HG02759 (cell line): ENCODE data around the gene VEGFB.
A peak's percentile ranks its signal among the peaks of the same experiment; 100 is the strongest.

Source experiments
- ATAC-seq: cut with Tn5 transposase; IDR thresholded peaks from one replicate; pipeline ENCODE4 v1.9.1; 2021; ENCODE audit warnings: mild to moderate bottlenecking, moderate library complexity; ENCODE audit not compliant: unreplicated experiment

The VEGFB gene

DNA sequence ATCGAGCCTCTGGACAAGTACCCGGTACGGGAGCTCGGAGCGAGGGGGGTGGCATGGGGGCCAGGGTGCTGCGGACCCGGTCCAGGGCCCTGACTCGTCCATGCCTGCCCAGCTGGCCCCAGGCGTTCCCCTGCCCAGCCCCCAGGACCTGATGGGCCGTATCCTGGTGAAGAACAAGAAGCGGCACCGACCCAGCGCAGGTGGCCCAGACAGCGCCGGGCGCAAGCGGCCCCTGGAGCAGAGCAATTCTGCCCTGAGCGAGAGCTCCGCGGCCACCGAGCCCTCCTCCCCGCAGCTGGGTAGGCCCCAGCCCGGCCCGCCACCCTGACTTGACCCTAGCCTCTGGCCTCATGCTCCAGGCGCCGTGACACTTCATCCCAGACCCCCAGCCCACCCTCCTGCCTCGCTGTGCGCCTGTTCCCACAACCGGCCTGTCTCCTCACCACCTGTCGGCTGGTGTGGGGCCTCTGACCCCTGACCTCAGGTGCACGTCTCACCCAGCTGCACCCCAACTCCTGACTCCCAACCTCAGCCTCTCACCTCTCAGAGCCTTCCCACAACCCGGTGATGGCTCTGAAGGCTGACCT lies 24.7 kb downstream of the VEGFB start:
- ATAC-seq = no peak

DNA sequence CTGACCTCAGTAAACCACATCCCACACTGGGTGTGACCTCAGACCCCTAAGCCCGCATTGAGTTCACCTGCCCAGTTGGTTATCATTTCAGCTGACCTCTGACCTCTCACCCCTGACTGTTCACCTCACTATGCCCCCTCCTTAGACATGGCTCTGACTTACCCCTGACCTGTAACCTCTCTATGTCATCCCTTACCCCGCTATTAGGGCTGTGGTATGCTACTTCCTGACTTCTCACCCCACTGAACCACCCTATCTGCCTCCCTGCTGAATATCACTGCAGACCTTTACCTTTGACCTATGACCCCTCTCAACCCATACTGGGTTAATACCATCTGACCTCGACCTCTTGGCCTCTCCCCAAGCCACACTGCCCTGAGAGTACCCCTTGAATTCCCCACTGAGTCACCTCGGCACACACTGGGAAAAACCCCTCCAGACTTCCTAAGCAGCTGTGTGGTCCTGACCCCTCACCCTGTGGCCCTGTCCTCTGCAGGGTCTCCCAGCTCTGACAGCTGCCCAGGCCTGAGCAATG lies 25.2 kb downstream of the VEGFB start:
- ATAC-seq = no peak

DNA sequence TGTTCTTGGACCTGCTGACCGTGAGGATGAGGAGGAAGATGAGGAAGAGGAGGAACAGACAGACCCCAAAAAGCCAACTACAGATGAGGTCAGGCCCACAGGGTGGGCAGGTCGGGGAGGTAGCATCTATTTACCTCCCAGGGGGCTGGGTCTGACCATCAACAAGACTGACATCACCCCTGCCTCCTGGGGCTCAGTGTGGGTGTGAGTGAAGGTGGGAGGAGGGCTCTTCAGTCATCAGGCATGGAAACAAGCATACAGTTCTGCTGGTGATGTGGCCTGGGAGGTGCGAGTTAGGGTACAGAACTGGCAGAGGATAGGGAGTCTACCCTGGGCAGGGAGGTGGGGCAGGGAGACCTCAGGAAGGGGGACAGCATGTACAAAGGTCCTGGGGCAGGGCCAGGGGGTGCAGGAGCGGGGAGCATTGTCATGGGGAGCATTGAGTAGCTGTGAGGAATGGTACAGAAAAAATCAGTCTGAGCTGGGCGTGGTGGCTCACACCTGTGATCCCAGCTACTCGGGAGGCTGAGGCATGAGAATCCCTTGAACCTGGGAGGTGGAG lies 25.8 kb downstream of the VEGFB start:
- ATAC-seq = no peak

DNA sequence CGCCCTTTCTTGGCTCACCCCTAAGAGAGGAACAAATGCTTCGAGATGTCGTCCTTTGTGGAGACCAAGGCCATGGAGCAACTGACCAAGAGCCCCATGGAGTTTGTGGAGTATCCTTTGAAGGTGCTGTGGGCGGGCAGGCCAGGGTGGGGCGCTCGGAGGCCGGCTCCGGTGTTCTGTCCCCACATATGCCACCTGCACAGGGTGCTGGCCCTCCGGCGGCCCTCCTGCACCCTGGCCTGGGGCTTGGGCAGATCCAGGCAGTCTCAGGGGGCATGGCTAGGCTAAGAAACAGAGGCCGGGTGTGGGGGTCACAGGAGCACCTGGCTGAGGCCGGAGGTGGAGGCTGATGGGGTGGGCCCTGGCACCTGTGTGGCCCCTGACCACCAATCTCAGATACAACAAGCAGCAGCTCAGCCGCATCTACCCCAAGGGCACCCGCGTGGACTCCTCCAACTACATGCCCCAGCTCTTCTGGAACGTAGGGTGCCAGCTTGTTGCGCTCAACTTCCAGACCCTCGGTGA lies 27.2 kb downstream of the VEGFB start:
- no peak for ATAC-seq

DNA sequence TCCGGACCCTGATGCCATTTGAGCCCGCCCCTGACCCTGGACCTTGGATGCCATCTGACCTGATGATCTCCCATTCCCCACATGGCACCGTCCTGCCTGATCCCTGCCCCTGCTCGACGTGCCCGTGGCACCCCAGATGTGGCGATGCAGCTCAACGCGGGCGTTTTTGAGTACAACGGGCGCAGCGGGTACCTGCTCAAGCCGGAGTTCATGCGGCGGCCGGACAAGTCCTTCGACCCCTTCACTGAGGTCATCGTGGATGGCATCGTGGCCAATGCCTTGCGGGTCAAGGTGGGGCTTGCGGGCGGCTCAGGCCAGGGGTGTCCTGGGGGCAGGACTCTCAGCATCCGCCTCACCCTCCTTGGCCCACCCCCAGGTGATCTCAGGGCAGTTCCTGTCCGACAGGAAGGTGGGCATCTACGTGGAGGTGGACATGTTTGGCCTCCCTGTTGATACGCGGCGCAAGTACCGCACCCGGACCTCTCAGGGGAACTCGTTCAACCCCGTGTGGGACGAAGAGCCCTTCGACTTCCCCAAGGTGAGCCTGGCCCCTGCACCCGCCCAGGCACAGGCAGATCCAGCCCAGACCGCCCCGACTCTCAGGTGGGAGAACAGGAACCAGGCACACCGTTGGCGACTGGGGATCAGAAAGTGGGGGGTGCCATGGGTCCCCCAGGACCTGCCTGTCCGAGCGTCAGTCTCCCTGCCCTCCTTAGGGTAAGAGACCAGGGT lies 28.1 kb downstream of the VEGFB start:
- ATAC-seq = no peak

DNA sequence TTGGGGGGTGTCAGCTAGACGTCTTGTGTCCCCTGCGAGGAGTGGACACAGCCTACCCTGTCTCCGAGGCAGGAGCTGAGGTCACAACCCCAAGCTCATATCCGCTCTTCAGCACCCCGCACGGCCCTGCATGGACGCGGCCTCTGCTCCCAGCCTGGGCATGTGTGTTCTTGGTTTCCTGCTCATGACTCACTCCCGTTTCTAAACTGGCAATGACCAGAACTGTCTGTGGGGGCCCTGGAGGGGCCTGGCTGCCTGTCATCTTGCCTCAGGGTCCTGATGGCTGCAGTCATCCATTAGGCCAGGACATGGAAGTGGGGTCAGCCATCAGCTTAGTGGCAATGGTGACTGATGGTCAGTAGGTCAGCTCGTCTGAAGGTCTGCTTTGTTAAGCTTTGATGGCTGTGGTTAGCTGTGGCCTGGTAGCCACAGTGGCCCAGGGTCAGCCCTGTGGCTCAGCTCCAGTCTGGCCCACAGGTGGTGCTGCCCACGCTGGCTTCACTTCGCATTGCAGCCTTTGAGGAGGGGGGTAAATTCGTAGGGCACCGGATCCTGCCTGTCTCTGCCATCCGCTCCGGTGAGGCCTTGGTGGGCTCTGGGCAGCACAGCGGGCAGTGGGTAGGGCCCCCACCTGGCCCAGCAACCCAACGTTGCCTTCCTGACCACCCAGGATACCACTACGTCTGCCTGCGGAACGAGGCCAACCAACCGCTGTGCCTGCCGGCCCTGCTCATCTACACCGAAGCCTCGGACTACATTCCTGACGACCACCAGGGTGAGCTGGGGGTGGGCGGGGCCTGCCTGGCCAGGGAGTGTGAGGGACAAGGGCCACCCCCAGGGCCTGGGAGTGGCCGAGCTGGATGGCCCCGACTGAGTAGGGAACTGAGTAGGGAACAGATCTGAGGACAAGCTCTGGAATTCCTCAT lies 28.9 kb downstream of the VEGFB start:
- ATAC-seq = no peak

DNA sequence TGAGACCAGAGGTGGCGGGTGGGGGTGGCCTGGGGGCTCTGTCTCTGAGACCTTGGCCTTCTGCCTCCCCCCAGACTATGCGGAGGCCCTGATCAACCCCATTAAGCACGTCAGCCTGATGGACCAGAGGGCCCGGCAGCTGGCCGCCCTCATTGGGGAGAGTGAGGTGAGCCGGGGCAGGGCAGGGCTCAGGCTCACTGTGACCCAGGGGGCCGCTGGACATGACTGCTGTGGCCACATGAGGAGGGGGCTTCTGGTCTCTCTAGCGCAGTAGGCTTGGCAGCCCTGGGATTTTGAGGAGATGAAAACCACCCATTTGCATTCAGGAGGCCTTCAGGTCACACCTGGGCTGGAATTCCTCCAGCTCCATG lies 29.5 kb downstream of the VEGFB start:
- ATAC-seq = no peak

DNA sequence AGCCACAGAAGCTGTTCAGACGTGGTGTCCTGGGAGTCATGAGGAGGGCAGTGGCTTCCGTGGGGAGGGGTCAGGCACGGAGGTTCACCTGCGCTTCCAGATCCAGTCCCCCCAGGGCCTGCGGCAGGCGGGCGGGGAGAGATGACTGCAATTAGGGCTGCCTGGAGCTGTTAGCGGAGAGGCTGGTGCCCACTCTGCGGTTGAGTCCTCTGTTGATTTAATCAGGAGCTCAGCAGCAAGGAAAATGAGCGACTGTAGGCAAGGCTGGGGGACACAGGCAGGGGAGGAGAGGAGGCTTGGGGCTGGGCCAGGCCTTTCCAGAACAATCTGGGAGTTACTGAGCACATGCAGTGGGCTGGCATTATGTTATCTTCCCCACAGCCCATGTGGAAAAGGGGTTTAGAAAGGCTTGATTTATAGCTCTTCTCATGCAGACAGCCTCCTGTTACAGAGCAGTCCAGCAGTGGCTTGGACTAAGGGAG lies 30.0 kb downstream of the VEGFB start:
- ATAC-seq = no peak

DNA sequence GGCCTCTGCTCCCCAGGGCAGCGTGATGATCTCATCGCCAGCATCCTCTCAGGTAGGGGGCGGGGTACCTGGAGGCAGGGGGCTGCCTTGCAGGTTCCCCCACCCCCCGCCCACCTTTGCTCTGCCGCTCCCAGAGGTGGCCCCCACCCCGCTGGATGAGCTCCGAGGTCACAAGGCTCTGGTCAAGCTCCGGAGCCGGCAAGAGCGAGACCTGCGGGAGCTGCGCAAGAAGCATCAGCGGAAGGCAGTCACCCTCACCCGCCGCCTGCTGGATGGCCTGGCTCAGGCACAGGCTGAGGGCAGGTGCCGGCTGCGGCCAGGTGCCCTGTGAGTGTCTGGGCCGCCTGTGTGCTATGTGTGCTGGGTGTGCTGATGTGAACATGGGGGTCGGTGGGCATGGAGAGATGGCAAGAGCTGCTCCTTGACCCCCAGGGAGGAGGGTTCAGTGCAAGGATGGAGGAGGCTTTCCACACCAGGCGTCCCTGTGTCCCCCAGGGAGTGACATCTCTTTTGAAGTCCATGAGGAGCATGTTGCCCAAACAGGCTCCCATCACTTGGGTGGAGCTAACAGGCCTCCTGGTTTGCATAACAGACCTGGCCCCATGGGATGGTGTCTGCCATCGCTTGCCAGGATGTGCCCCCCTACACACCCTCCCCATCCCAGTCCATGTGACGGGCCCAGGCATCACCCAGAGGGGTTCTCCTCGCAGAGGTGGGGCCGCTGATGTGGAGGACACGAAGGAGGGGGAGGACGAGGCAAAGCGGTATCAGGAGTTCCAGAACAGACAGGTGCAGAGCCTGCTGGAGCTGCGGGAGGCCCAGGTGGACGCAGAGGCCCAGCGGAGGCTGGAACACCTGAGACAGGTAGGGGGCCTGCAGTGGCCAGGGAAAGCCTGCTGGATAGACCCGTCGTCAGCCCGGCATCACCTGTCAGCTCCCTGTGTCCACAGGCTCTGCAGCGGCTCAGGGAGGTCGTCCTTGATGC lies 31.1 kb downstream of the VEGFB start:
- no peak for ATAC-seq

DNA sequence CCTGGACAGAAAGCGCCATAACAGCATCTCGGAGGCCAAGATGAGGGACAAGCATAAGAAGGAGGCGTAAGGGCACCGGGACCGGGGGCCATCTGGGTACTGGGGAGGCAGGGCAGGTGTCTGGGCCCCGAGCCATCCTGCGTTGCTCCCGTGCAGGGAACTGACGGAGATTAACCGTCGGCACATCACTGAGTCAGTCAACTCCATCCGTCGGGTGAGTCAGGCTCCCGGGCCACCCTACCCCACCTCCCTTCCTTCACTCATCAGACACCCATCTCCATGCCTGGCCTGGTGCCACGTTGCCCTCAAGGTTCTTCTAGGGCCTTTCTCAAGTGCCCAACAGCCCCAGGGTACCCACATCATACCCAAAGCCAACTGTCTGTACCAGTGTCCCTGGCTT lies 32.0 kb downstream of the VEGFB start:
- no peak for ATAC-seq

DNA sequence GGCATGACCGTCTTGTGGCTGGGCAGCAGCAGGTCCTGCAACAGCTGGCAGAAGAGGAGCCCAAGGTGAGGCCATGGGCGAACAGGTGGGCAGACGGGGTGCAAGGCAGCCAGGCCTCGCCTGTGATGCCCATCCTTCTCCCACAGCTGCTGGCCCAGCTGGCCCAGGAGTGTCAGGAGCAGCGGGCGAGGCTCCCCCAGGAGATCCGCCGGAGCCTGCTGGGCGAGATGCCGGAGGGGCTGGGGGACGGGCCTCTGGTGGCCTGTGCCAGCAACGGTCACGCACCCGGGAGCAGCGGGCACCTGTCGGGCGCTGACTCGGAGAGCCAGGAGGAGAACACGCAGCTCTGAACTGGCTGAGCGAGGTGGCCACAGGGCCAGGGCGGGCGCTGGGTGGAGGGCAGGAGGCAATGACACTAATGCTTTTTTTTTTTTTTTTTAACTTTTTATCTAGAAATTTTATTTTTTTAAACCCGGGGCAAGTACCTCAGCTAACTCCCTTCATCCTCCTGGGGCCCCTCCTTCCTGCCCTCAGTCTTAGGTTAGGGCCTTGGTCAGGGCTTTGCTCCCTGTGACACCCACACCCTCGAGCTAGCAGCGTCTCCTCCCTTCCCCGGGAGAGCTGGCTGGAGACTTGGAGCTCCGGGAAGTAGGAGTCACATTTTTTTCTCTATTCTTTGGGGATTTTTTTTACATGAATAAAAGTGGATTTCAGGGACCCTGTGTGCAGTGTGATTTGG lies 33.0 kb downstream of the VEGFB start:
- no peak for ATAC-seq

DNA sequence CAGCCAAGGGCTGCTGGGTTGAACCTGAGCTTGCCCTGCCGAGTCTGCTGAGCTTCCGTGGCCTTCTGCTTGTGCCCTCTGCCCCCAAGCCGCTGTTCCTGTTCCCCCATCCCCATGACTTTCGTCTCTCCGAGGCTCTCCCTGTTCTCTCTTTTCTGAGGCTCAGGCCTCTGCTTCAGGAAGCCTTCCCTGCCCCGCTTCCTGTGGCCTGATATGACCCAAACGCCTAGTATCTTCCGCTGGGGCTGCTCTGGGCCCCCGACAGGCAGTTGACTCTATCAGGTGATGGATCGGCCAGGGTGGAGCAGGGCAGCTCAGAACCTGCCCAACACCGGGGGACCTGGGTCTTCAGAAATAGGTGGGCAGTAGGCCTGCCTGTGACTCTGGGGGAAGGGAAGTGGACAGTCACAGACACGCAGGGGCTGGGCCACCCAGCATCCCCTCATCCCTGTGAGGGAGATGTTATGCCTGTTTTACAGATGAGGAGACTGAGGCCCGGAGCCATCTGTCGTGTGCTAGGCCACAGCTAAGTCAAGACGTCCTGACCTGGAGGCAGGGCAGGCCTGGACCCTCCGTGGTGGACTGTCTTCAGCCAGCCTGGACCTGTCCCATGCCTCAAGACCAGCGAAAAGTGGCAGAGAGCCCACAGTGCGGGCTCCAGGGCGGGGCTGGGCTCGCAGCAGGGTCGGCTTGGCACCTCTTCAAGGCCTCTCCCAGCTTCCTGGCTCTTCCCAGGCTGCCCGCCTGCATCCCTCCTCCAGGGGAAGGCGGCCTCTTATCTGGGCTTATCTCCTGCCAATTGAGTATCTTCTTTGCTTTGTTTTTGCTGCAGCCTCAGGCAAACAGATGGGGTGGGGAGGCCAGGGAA lies 33.9 kb downstream of the VEGFB start:
- no peak for ATAC-seq

DNA sequence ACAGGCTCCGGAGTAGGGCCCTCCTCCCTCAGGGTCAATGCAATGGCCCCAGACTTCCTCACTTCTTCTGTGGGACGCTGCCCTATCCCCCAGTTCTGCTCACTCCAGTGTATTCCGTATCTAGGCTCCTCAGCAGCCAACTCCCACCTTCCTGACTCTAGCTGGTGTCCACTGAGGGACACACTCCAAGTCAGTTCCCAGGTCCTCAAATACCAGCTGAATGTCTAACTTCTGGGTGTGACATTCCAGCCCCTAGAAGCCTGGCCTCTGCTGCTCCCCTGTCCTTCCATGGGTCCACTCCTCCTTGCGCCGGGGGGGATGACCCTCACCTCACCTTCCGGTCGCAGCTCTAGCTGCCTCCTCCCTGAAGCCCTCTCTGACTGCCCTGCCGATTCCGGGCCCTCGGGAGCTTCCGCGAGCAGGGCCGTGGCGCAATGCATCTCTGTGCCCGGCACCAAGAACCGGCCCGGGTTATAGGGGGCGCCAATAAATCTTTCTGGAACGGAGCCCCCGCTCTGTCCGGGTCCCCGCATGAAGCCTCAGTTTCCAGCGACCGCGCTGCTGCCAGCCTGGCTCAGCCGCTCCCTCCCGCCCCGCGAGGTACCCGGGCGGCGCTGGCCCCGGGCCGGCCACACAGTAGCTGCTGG lies 34.6 kb downstream of the VEGFB start:
- peak; percentile 13 for ATAC-seq

DNA sequence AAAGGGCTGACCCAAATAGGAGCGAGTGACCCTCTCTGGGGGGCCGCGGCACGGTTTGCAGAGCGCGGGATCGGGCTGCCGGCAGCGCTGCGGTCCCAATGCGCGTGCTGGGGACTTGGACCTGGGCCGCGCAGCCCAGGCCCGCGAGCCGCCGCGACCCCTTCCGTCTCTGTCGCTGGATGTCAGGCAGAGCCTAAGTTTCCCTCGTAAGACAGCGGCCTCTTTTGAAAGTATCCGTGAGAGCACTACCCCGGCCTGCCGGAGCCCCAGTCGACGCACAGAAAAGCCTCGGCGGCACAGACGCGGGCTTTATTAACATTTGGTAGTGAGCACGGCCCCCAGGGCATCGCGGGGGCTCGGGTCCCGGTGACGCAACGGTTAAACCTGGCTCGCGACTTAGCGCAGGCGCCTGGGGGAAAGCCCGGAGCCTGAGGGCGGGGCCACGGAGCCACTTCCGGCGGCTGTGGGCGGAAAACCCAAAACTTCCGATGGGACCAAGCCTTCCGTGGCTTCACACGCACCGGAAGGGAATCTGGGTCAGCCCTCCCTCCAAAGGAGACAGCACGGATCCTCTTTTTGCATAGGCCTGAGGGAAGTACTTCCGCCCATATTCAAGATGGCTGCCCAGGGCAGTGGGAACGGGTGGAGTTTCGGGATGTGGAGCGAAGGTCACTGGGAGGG lies 35.3 kb downstream of the VEGFB start:
- ATAC-seq = peak; percentile 72

DNA sequence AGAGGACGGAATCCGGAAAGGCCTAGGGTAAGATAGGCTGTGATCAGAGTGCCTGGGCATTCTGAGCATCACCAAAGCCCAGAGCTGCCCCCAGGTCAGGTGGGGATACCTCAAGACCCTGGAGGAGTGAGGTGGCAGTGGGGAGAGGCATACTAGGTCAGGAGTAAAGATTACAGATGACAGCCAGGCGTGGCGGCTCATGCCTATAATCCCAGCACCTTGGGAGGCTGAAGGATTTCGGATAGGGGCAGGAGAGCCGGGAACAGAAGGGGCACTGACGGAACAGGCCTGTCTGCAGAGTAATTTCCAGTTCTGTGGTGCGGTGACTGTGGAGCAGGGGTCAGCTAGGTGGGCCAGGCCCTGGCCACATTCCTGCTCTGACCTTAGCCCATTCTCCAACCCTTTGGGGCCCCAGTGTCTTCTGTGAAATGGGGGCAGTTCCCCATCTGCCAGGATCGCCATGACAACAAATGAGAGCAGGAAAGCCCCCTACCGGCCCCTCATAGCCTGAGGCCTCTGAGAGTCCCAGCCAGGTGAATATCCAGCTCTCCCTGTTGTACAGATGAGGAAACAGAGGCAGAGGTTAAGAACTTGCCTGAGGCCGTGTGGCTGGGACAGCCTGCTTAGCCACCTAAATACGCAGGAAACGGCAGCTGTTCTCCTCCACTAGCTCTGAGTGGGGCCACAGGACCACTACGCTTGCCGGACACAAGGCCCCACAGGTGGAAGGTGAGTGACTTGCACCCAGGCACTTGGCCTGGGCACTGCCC lies 40.8 kb downstream of the VEGFB start:
- no peak for ATAC-seq

DNA sequence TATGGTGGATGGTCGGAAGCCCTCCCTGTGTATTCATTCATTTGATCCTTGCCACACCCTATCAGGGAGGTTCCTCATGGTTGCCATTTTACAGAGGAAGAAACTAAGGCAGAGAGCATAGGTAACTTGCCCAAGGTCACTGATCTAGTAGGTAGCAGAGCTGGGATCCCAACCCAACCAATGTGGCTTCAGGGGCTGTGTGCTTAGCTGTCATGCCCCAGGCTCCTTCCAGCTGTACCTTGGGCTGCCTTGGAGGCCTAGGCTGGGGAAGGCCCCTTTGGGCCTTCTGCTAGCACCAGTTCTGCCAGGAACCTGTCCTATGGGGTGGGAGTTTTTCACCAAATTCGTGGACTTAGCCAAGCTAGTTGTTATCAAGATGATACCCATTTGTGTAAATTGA lies 41.5 kb downstream of the VEGFB start:
- ATAC-seq = no peak
